ENCODE results near the gene CCDC182. TPM values are rescaled to one million over a fixed set of nuclear protein-coding genes. Genes with fewer than 3 reads are reported as not detected.

Gene CCDC182
- total RNA-seq, 1 experiment from 2014 or later: not detected

GRCh38 chr17:57723427-57724025 lies 21.6 kb downstream of the CCDC182 start:
- H3K4me3 Mint-ChIP-seq (ENCODE audit: unreplicated experiment): no peak overlapping the region
- BruUV-seq (replicated peaks): no TSS peak
- Histone ChIP-seq H3K27me3 (replicated peaks; ENCODE audit: control insufficient read depth, insufficient read depth, low read length) (no peaks in the 10 kb centered on the region; the same call in 1 of the 2 replicates), H3K4me1 (no peaks in the 10 kb centered on the region), H3K4me3 (ENCODE audit: low read depth, low read length) (no peak overlapping the region), H3K36me3 (ENCODE audit: control insufficient read depth, insufficient read depth, low read length) (no peaks in the 10 kb centered on the region), H3K9me3 (no peaks in the 10 kb centered on the region)
- ChIA-PET POLR2A (no interaction called here), CTCF (no interaction called here)
- no peaks in the 10 kb centered on the region for H3K36me3 Mint-ChIP-seq (ENCODE audit: insufficient read depth, unreplicated experiment)
- H3K4me1 Mint-ChIP-seq (ENCODE audit: low read depth, unreplicated experiment): no peaks in the 10 kb centered on the region
- H3K27ac Mint-ChIP-seq (ENCODE audit: unreplicated experiment): no peak overlapping the region
- H3K27me3 Mint-ChIP-seq (ENCODE audit: insufficient read depth, unreplicated experiment): peaks cover 11% of the 10 kb centered on the region
- intact Hi-C loops (cut with micrococcal nuclease; ENCODE audit: unreplicated experiment): no loop called here
- H3K9me3 Mint-ChIP-seq (ENCODE audit: unreplicated experiment): no peaks in the 10 kb centered on the region
- no peak for DNase-seq
- TF ChIP-seq CTCF (IDR thresholded peaks at IDR 0.05; ENCODE audit: insufficient read depth in 1 of 2, low read depth in 1 of 2, low read length in 1 of 2, severe bottlenecking in 1 of 2, unreplicated experiment in 1 of 2): no peak

DNA sequence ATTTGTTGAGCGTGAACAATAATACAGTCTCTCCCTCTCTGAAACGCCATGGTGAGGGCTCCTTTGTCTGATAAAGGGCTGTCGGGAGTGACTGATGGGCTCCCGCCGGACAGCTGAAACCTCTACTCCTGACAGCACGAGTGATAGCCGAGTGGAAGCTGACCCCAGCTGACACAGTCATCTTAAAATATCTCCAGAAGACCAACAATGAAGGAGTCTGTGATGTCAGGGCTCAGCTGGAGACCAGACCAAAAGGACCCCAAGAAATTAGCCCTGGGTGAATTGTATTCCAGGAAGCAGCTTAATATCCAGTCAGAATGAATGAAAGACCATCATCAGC lies 22.4 kb downstream of the CCDC182 start:
- Mint-ChIP-seq H3K27ac (ENCODE audit: unreplicated experiment) (no peak overlapping the region), H3K36me3 (ENCODE audit: insufficient read depth, unreplicated experiment) (no peaks in the 10 kb centered on the region), H3K27me3 (ENCODE audit: insufficient read depth, unreplicated experiment) (peaks cover 13% of the 10 kb centered on the region), H3K4me3 (ENCODE audit: unreplicated experiment) (no peak overlapping the region), H3K4me1 (ENCODE audit: low read depth, unreplicated experiment) (no peaks in the 10 kb centered on the region), H3K9me3 (ENCODE audit: unreplicated experiment) (no peaks in the 10 kb centered on the region)
- no peaks in the 10 kb centered on the region for H3K4me1 ChIP-seq
- TF ChIP-seq CTCF (IDR thresholded peaks at IDR 0.05; ENCODE audit: insufficient read depth in 1 of 2, low read depth in 1 of 2, low read length in 1 of 2, severe bottlenecking in 1 of 2, unreplicated experiment in 1 of 2): no peak
- no peaks in the 10 kb centered on the region for H3K36me3 ChIP-seq (ENCODE audit: control insufficient read depth, insufficient read depth, low read length)
- no peak overlapping the region for H3K4me3 ChIP-seq (ENCODE audit: low read depth, low read length)
- ChIA-PET POLR2A (no interaction called here), CTCF (no interaction called here)
- intact Hi-C loops (cut with micrococcal nuclease; ENCODE audit: unreplicated experiment): no loop called here
- no peaks in the 10 kb centered on the region for H3K9me3 ChIP-seq
- no TSS peak for BruUV-seq (replicated peaks)
- no peak for DNase-seq
- no peaks in the 10 kb centered on the region for H3K27me3 ChIP-seq (replicated peaks; ENCODE audit: control insufficient read depth, insufficient read depth, low read length)

DNA sequence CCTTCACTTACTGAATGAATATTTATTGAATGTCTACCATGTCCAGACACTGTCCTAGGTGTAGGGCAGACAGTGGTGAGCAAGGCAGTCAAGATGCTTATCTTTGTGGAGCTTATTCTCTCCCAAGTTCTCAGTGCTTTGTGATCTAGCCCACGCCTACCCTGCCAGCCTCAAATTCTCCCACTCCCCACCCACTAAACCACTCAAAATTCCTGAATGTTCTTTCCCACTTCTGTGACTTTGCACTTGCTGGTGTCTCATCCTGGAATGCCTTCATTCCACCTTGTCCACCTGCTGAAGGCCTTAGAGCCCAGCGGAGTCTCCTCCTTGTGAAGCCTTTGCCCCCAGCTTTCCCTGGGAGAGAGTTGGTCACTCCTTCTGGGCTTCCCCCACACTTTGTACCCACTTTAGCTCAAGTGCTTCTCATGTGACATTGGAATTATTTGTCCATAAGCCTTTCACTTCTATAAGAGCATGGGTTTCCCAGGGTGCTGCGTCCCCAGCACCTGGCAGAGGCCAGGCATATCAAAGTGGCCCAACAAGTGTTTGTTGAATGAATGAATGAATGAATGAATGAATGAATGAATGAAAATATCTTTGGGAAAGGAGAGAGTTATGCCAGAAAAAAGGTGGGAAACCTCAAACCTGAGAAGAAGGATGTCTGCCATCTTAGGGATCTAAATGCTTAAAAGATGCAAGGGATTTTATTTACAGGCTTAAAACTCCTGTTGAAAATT lies 23.0 kb downstream of the CCDC182 start:
- Mint-ChIP-seq H3K36me3 (ENCODE audit: insufficient read depth, unreplicated experiment) (no peaks in the 10 kb centered on the region), H3K4me3 (ENCODE audit: unreplicated experiment) (no peak overlapping the region), H3K4me1 (ENCODE audit: low read depth, unreplicated experiment) (no peaks in the 10 kb centered on the region), H3K27ac (ENCODE audit: unreplicated experiment) (no peak overlapping the region), H3K9me3 (ENCODE audit: unreplicated experiment) (no peaks in the 10 kb centered on the region), H3K27me3 (ENCODE audit: insufficient read depth, unreplicated experiment) (peaks cover 13% of the 10 kb centered on the region)
- ChIA-PET CTCF (interaction anchor here (0.5 to 0.6 kb wide), 2 partner anchors 443 to 789 kb away, joined by 3 to 6 read pairs; no protein-coding TSS in a partner anchor), POLR2A (no interaction called here)
- H3K4me3 ChIP-seq (ENCODE audit: low read depth, low read length): no peak overlapping the region
- no peaks in the 10 kb centered on the region for H3K9me3 ChIP-seq
- no peaks in the 10 kb centered on the region for H3K27me3 ChIP-seq (replicated peaks; ENCODE audit: control insufficient read depth, insufficient read depth, low read length)
- TF ChIP-seq CTCF (IDR thresholded peaks at IDR 0.05; ENCODE audit: insufficient read depth in 1 of 2, low read depth in 1 of 2, low read length in 1 of 2, severe bottlenecking in 1 of 2, unreplicated experiment in 1 of 2): no peak
- no peak for DNase-seq
- H3K4me1 ChIP-seq: no peaks in the 10 kb centered on the region
- H3K36me3 ChIP-seq (ENCODE audit: control insufficient read depth, insufficient read depth, low read length): no peaks in the 10 kb centered on the region
- intact Hi-C loops (cut with micrococcal nuclease; ENCODE audit: unreplicated experiment): no loop called here
- no TSS peak for BruUV-seq (replicated peaks)

Data from Caco-2 (cell line).